GM18520 (cell line): ENCODE results near the gene EPB41L3.

Experiments
- ATAC-seq: cut with Tn5 transposase; IDR thresholded peaks from one replicate; pipeline ENCODE4 v1.9.1; 2021; ENCODE audit not compliant: unreplicated experiment

EPB41L3 gene

GRCh38 chr18:5456577-5457461 is 87.0 kb downstream of the EPB41L3 start:
- ATAC-seq, result no peak

GRCh38 chr18:5455674-5456073 is 88.1 kb downstream of the EPB41L3 start:
- no peak for ATAC-seq

GRCh38 chr18:5452943-5453443 is 90.8 kb downstream of the EPB41L3 start:
- ATAC-seq, result no peak

GRCh38 chr18:5451871-5452270 is 91.9 kb downstream of the EPB41L3 start:
- no peak for ATAC-seq

- ATAC-seq, result no peak
Observed at GRCh38 chr18:5451150-5451549, 92.6 kb downstream of the EPB41L3 start.

- ATAC-seq, result no peak
Observed at GRCh38 chr18:5449858-5450509, 93.8 kb downstream of the EPB41L3 start.

- no peak for ATAC-seq
Observed at GRCh38 chr18:5447442-5447841, 96.4 kb downstream of the EPB41L3 start.

- ATAC-seq, result no peak
Observed at GRCh38 chr18:5444847-5445246, 99.0 kb downstream of the EPB41L3 start.

GRCh38 chr18:5444269-5444668 is 99.5 kb downstream of the EPB41L3 start:
- no peak for ATAC-seq

GRCh38 chr18:5439986-5440696 is 103.7 kb downstream of the EPB41L3 start:
- ATAC-seq, result no peak

- no peak for ATAC-seq
Observed at GRCh38 chr18:5434425-5434824, 109.4 kb downstream of the EPB41L3 start.

GRCh38 chr18:5431836-5432575 is 111.8 kb downstream of the EPB41L3 start:
- ATAC-seq, result no peak

GRCh38 chr18:5430131-5430530 is 113.7 kb downstream of the EPB41L3 start:
- no peak for ATAC-seq

GRCh38 chr18:5429681-5430080 is 114.1 kb downstream of the EPB41L3 start:
- no peak for ATAC-seq

GRCh38 chr18:5425721-5426120 is 118.1 kb downstream of the EPB41L3 start:
- ATAC-seq, result no peak

GRCh38 chr18:5424903-5425664 is 118.7 kb downstream of the EPB41L3 start:
- ATAC-seq, result no peak

- ATAC-seq, result no peak
Observed at GRCh38 chr18:5422626-5423025, 121.2 kb downstream of the EPB41L3 start.

- no peak for ATAC-seq
Observed at GRCh38 chr18:5421981-5422380, 121.8 kb downstream of the EPB41L3 start.

- ATAC-seq, result no peak
Observed at GRCh38 chr18:5420906-5421305, 122.9 kb downstream of the EPB41L3 start.

- no peak for ATAC-seq
Observed at GRCh38 chr18:5419601-5420000, 124.2 kb downstream of the EPB41L3 start.
